DOHH2 (cell line): Measurements from ENCODE around the gene UROC1.

Experiments used
- EZH2phosphoT487 ChIP-seq: fragments of 200-600 bp; sonication (generic); IDR thresholded peaks from 2 replicates; pipeline ENCODE4 v1.6.1; 2017; ENCODE audit warnings: borderline replicate concordance, mild to moderate bottlenecking, antibody characterized with exemption, low read length, moderate library complexity, mixed read lengths
- TF ChIP-seq, protein P1 (sequence below): fragments of 200-600 bp; sonication (generic); IDR thresholded peaks from one replicate; pipeline ENCODE4 v1.5.1; 2014; ENCODE audit warnings: antibody characterized with exemption, mild to moderate bottlenecking, low read depth, low read length; ENCODE audit not compliant: poor library complexity, severe bottlenecking

- no peak for TF ChIP-seq EZH2phosphoT487
- TF ChIP-seq, protein P1, sequence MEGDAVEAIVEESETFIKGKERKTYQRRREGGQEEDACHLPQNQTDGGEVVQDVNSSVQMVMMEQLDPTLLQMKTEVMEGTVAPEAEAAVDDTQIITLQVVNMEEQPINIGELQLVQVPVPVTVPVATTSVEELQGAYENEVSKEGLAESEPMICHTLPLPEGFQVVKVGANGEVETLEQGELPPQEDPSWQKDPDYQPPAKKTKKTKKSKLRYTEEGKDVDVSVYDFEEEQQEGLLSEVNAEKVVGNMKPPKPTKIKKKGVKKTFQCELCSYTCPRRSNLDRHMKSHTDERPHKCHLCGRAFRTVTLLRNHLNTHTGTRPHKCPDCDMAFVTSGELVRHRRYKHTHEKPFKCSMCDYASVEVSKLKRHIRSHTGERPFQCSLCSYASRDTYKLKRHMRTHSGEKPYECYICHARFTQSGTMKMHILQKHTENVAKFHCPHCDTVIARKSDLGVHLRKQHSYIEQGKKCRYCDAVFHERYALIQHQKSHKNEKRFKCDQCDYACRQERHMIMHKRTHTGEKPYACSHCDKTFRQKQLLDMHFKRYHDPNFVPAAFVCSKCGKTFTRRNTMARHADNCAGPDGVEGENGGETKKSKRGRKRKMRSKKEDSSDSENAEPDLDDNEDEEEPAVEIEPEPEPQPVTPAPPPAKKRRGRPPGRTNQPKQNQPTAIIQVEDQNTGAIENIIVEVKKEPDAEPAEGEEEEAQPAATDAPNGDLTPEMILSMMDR: no peak
Observed at GRCh38 chr3:126493051-126493450, 24.5 kb downstream of the UROC1 start.
